ENCODE data around the gene CDC42EP1. TPM values are rescaled to one million over a fixed set of nuclear protein-coding genes. Genes with fewer than 3 reads are reported as not detected.

Gene CDC42EP1
- polyA plus RNA-seq, 4 donors: 19.7 to 81.5 (median 35.3) TPM

DNA sequence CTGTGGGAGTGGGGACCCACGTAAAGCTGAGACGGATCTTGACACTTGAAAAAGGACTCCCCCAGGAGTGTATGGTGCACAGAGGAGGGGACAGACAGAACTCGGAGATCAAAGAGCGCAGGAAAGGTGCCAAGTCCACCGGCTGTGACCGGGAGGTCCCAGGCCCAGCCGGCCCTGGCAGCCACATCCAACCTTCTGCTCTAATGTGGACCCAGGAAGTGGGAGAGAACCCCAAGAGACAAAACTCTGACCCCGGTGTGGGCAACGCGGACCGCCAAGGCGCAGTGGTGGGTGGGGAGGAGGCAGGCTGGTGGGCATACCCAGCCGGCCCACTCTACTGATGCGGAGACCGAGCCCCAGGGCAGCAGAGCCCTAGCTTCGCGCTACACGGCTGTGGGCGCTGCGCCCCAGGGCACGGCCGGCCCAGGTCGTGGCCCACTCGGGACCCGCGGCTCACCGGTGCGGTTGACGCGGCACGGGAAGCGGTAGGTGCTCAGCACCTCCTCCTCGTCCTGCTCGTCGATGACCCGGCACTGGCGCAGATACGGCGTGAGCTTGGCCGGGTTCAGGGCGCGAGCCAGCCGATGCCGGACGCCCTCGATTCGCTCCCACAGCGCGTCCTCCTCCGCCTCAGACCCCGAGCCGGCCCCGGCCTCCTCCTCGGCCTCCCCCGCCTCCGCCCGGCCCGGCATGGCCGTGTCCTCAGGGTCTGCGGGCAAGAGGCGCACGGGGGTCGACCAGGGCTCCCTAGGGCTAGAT lies 41.6 kb upstream of the CDC42EP1 start:
- DNase-seq (peak; percentile 65 to 72), FAIRE-seq (no peak)
- 4 to 11% (median 10%) methylated on average over 47 to 63 of the region's 63 CpGs for WGBS, 3 donors
- H3K4me3 ChIP-seq (ENCODE audit: low read depth in 1 of 3, low read length in 3 of 3): peak overlapping the region; percentile 59 to 88 (median 69)
- H3K36me3 ChIP-seq (ENCODE audit: control insufficient read depth in 3 of 3, insufficient read depth in 2 of 3, low read depth in 1 of 3, low read length in 3 of 3): peaks cover 0 to 31% (median 5%) of the 10 kb centered on the region in 3 donors
- H3K4me1 ChIP-seq (ENCODE audit: control insufficient read depth in 3 of 3, insufficient read depth in 2 of 3, low read depth in 1 of 3, low read length in 2 of 3): peaks cover 2 to 47% (median 4%) of the 10 kb centered on the region in 3 donors
- H3K27ac ChIP-seq (ENCODE audit: low read depth in 1 of 3, low read length in 2 of 3): peak overlapping the region; percentile 68 to 98 (median 85)
- no peaks in the 10 kb centered on the region for H3K9me3 ChIP-seq (ENCODE audit: control insufficient read depth in 2 of 2, insufficient read depth in 1 of 2, low read depth in 1 of 2, low read length in 1 of 2)
- H3K27me3 ChIP-seq (ENCODE audit: control insufficient read depth in 3 of 3, insufficient read depth in 3 of 3, low read length in 3 of 3): peaks cover 0 to 2% (median 0%) of the 10 kb centered on the region in 3 donors

DNA sequence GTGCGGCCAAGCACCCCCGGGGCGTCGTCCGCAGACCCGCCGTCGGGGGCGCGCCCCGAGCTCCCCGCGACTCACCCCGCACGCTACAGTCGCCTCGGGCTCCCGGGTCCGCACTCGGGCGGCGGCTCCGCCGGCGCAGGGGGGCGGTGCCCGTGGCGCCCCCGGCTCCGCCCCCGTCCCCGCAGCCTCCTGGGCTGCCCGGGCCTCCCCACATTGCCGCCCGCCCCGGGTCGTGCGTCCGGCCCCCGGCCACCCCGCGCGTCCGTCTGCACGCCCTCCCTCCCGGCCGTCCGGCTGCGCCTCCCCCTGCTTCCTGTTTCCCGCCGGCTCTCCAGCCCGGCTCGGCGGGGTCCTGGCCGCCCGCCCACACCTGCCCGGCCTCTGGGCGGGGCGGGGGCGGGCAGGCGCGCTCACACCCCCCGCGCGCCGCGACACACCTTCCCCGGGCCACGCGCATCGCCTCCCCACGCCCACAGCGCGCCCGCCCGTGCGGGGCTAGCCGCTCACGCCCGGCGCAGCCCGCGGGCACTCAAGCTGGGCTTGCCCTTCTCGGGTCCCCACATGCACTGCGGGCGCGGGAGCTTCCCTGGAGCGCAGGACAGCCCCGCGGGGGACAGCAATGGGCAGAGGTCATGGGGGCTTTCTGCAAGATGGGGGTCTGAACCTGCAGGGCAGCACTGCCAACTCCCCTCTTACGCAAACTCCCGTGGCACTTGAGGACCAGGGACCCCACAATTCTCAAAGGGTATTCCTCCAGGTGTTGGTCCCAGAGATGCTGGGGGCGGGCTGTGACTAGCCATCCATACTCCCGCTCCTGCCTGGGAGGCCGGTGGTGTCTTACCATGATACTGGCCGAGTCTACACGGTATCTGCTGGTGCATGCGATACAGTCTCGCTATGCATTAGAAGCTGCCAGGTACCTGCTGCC lies 40.7 kb upstream of the CDC42EP1 start, which contains the start of gene CARD10:
CARD10 (minus strand) TSS at position 148 of the 928 bp plus-strand sequence. CDS start 215 bp downstream, outside the sequence.
- H3K27ac ChIP-seq (ENCODE audit: low read depth in 1 of 3, low read length in 2 of 3): peak within 1 kb of the TSS; percentile 68 to 98 (median 85)
- peak within 1 kb of the TSS; percentile 59 to 88 (median 69) for H3K4me3 ChIP-seq (ENCODE audit: low read depth in 1 of 3, low read length in 3 of 3)
- WGBS, 3 donors: 5 to 8% (median 6%) methylated on average over 46 to 99 of the region's 99 CpGs
- no peaks in the 10 kb centered on the region for H3K9me3 ChIP-seq (ENCODE audit: control insufficient read depth in 2 of 2, insufficient read depth in 1 of 2, low read depth in 1 of 2, low read length in 1 of 2)
- FAIRE-seq: no peak
- H3K27me3 ChIP-seq (ENCODE audit: control insufficient read depth in 3 of 3, insufficient read depth in 3 of 3, low read length in 3 of 3): peaks cover 0 to 2% (median 0%) of the 10 kb centered on the region in 3 donors
- peak; percentile 63 to 84 for DNase-seq
- peaks cover 2 to 50% (median 4%) of the 10 kb centered on the region in 3 donors for H3K4me1 ChIP-seq (ENCODE audit: control insufficient read depth in 3 of 3, insufficient read depth in 2 of 3, low read depth in 1 of 3, low read length in 2 of 3)
- peaks cover 0 to 25% (median 3%) of the 10 kb centered on the region in 3 donors for H3K36me3 ChIP-seq (ENCODE audit: control insufficient read depth in 3 of 3, insufficient read depth in 2 of 3, low read depth in 1 of 3, low read length in 3 of 3)

DNA sequence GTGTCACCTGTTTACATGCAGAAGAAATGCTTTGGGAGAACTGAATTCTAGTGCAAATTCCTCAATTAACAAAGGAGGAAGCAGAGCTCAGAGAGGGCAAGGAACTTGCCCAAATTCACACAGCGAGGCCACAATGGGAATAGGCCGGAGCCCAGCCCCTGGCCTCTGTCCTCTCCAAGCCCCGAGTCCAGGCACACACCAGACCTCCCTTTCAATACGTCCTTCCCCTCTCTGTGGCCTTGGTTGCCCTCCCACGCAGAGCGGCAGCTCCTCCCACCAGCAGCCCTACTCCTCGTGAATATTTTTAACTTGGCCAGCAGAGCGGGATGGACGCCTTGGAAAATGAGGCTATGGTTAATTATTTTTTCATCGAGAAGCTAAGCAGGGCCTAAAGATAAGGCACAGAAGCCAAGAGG lies 39.5 kb upstream of the CDC42EP1 start:
- Histone ChIP-seq H3K4me1 (ENCODE audit: control insufficient read depth in 3 of 3, insufficient read depth in 2 of 3, low read depth in 1 of 3, low read length in 2 of 3) (peaks cover 2 to 54% (median 4%) of the 10 kb centered on the region in 3 donors), H3K9me3 (ENCODE audit: control insufficient read depth in 2 of 2, insufficient read depth in 1 of 2, low read depth in 1 of 2, low read length in 1 of 2) (no peaks in the 10 kb centered on the region), H3K4me3 (ENCODE audit: low read depth in 1 of 3, low read length in 3 of 3) (no peak overlapping the region), H3K27me3 (ENCODE audit: control insufficient read depth in 3 of 3, insufficient read depth in 3 of 3, low read length in 3 of 3) (peaks cover 0 to 2% (median 0%) of the 10 kb centered on the region in 3 donors), H3K36me3 (ENCODE audit: control insufficient read depth in 3 of 3, insufficient read depth in 2 of 3, low read depth in 1 of 3, low read length in 3 of 3) (peaks cover 0 to 13% (median under 1%) of the 10 kb centered on the region in 3 donors), H3K27ac (ENCODE audit: low read depth in 1 of 3, low read length in 2 of 3) (peak overlapping the region; percentile 8 to 66 (median 57))
- 20 to 43% (median 35%) methylated on average over 10 of the region's 10 CpGs for WGBS, 3 donors
- DNase-seq (no peak), FAIRE-seq (no peak)

DNA sequence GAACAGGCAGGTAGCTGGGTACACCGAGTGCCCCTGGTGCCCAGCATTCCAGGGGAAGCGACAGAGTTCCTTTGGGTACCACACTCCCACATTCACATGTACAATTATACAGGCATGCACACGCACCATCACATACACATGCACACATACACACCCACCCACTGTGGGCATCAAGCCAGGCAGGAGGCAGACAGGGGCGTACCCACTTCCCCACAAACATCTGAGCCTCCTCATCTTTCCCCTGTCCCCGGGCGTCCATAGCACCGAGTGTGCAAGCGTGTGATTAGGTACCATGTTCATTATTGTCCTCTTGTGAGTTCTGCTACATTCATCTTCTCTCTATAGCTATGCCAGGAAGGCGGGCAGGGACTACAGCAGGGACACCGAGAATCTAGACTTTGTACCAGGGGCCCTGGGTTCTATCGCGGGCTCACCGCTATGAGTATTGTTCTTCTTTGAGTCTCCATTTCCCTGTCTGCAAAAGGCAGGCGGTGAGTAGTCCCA lies 39.0 kb upstream of the CDC42EP1 start:
- peaks cover 0 to 2% (median 0%) of the 10 kb centered on the region in 3 donors for H3K27me3 ChIP-seq (ENCODE audit: control insufficient read depth in 3 of 3, insufficient read depth in 3 of 3, low read length in 3 of 3)
- no peak overlapping the region for H3K4me3 ChIP-seq (ENCODE audit: low read depth in 1 of 3, low read length in 3 of 3)
- FAIRE-seq (no peak), DNase-seq (peak; percentile 85 to 94)
- no peaks in the 10 kb centered on the region for H3K9me3 ChIP-seq (ENCODE audit: control insufficient read depth in 2 of 2, insufficient read depth in 1 of 2, low read depth in 1 of 2, low read length in 1 of 2)
- H3K4me1 ChIP-seq (ENCODE audit: control insufficient read depth in 3 of 3, insufficient read depth in 2 of 3, low read depth in 1 of 3, low read length in 2 of 3): peaks cover 2 to 54% (median 4%) of the 10 kb centered on the region in 3 donors
- peaks cover 0 to 8% (median 0%) of the 10 kb centered on the region in 3 donors for H3K36me3 ChIP-seq (ENCODE audit: control insufficient read depth in 3 of 3, insufficient read depth in 2 of 3, low read depth in 1 of 3, low read length in 3 of 3)
- 14 to 56% (median 42%) methylated on average over 13 to 14 of the region's 14 CpGs for WGBS, 3 donors
- peak overlapping the region; percentile 8 to 66 (median 57) for H3K27ac ChIP-seq (ENCODE audit: low read depth in 1 of 3, low read length in 2 of 3)

DNA sequence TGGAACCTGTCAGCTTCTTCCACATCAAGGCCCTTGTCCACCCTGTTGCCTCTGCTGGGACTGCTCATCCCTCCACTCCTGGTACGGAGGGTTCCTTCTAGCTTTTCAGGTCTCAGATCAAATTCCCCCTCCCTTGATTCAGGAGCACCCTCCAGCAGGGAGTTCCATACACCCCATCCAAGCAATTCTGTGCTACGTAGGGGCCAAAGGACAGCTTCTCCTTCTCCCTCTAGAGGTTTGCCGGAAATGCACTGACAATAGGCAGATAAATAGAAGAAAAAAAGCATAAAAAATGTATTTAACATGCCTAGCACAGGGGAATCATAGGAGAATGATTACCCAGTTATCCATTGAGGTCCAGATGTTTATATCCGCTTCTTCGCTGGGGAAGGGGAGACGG lies 37.8 kb upstream of the CDC42EP1 start:
- Histone ChIP-seq H3K36me3 (ENCODE audit: control insufficient read depth in 3 of 3, insufficient read depth in 2 of 3, low read depth in 1 of 3, low read length in 3 of 3) (peaks cover 0 to 7% (median 0%) of the 10 kb centered on the region in 3 donors), H3K9me3 (ENCODE audit: control insufficient read depth in 2 of 2, insufficient read depth in 1 of 2, low read depth in 1 of 2, low read length in 1 of 2) (no peaks in the 10 kb centered on the region), H3K4me1 (ENCODE audit: control insufficient read depth in 3 of 3, insufficient read depth in 2 of 3, low read depth in 1 of 3, low read length in 2 of 3) (peaks cover 2 to 54% (median 4%) of the 10 kb centered on the region in 3 donors), H3K27ac (ENCODE audit: low read depth in 1 of 3, low read length in 2 of 3) (peak overlapping the region in 2 of 3 donors; percentile 26 to 66), H3K27me3 (ENCODE audit: control insufficient read depth in 3 of 3, insufficient read depth in 3 of 3, low read length in 3 of 3) (peaks cover 0 to 2% (median 0%) of the 10 kb centered on the region in 3 donors), H3K4me3 (ENCODE audit: low read depth in 1 of 3, low read length in 3 of 3) (no peak overlapping the region)
- WGBS, 3 donors: 65 to 81% (median 73%) methylated on average over 6 of the region's 6 CpGs
- DNase-seq (peak in 1 of 2 donors; percentile 53), FAIRE-seq (no peak)

DNA sequence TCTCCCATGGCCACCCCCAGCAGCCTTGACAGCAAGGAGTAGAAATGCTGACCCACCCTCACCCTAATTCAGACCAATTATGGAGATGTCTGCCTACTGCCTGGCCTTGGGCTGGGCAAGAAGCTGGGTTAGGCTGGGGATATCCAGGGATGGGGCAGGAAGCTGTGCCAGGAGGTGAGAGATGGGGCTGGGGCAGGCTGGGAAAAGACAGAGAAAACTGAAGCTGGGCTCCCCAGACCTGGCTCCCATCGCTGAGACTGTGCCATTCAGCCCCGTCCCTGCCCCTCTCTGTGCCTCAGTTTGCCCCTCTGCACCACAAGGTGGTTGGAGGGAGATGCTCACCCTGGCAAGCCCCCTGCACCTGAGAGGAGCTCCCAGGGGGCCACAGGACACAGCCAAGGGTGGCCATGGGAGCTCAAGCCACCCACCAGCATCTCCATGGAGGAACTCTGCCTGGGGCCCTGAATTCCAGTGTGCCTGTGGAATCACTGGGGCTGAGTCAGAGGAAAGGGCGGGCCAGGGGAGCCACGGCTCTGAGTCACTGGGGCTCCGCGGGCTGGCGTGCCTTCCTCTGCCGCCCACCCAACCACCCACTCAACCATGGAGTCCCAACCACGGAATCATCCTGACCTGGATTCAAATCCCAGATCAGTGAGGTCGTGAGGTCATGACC lies 35.1 kb upstream of the CDC42EP1 start:
- H3K4me3 ChIP-seq (ENCODE audit: low read depth in 1 of 3, low read length in 3 of 3): no peak overlapping the region
- H3K9me3 ChIP-seq (ENCODE audit: control insufficient read depth in 2 of 2, insufficient read depth in 1 of 2, low read depth in 1 of 2, low read length in 1 of 2): no peaks in the 10 kb centered on the region
- 32 to 47% (median 46%) methylated on average over 10 of the region's 10 CpGs for WGBS, 3 donors
- H3K36me3 ChIP-seq (ENCODE audit: control insufficient read depth in 3 of 3, insufficient read depth in 2 of 3, low read depth in 1 of 3, low read length in 3 of 3): no peaks in the 10 kb centered on the region
- DNase-seq (no peak), FAIRE-seq (no peak)
- H3K4me1 ChIP-seq (ENCODE audit: control insufficient read depth in 3 of 3, insufficient read depth in 2 of 3, low read depth in 1 of 3, low read length in 2 of 3): peaks cover 4 to 39% (median 6%) of the 10 kb centered on the region in 3 donors
- peaks cover 0 to 2% (median 0%) of the 10 kb centered on the region in 3 donors for H3K27me3 ChIP-seq (ENCODE audit: control insufficient read depth in 3 of 3, insufficient read depth in 3 of 3, low read length in 3 of 3)
- peak overlapping the region in 1 of 3 donors; percentile 42 for H3K27ac ChIP-seq (ENCODE audit: low read depth in 1 of 3, low read length in 2 of 3)

DNA sequence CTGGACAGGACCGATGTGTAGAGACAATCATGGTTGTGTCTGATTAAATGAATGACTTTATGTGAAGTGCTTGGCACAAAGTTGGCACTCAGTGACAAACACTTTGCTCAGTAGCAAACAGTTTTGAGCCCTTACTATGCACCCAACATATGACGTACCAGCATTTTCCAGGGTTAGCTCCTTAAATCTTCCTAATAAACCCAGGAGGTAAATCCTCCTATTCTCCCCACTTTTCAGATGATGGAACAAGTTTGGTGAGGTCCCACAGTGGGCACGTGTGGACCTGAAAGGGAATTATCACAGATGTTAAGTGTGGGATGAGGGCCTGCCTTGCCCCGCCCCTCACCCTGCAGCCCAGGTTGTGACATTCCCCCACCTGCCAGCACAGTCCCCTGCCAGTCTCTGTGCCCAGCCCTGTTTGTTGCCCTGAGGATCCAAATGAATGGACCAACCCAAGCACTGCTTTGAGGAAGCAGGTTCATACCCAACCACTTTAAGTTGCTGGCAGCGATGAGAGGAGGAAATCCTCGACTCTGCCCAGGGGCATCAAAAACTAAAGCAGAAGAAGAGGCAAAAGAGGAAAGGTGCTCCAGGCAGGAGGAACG lies 34.4 kb upstream of the CDC42EP1 start:
- Histone ChIP-seq H3K27me3 (ENCODE audit: control insufficient read depth in 3 of 3, insufficient read depth in 3 of 3, low read length in 3 of 3) (peaks cover 0 to 2% (median 0%) of the 10 kb centered on the region in 3 donors), H3K9me3 (ENCODE audit: control insufficient read depth in 2 of 2, insufficient read depth in 1 of 2, low read depth in 1 of 2, low read length in 1 of 2) (no peaks in the 10 kb centered on the region), H3K36me3 (ENCODE audit: control insufficient read depth in 3 of 3, insufficient read depth in 2 of 3, low read depth in 1 of 3, low read length in 3 of 3) (no peaks in the 10 kb centered on the region), H3K4me3 (ENCODE audit: low read depth in 1 of 3, low read length in 3 of 3) (no peak overlapping the region), H3K27ac (ENCODE audit: low read depth in 1 of 3, low read length in 2 of 3) (peak overlapping the region in 1 of 3 donors; percentile 42), H3K4me1 (ENCODE audit: control insufficient read depth in 3 of 3, insufficient read depth in 2 of 3, low read depth in 1 of 3, low read length in 2 of 3) (peaks cover 4 to 35% (median 4%) of the 10 kb centered on the region in 3 donors)
- WGBS, 3 donors: 55 to 67% (median 65%) methylated on average over 7 of the region's 7 CpGs
- FAIRE-seq (no peak), DNase-seq (no peak)
